Middle frontal gyrus (tissue), 1 donor: ENCODE measurements around the gene NELFE.
"Not testable (repeated sequence)": the region's sequence is repeated elsewhere in the genome, so short reads cannot be mapped to it uniquely, and the experiment has no call there.

Experiments used
- DNase-seq: peaks from one replicate; pipeline ENCODE4 v3.0.0-alpha.2; 2015; ENCODE audit warnings: low spot score; ENCODE audit errors: extremely low spot score

The NELFE gene

GRCh38 chr6:31919624-31920303 lies 39.0 kb downstream of the NELFE start:
- no peak for DNase-seq

- DNase-seq, result no peak
Observed at GRCh38 chr6:31918069-31918720, 40.6 kb downstream of the NELFE start.

- DNase-seq, result no peak
Observed at GRCh38 chr6:31915756-31916155, 43.0 kb downstream of the NELFE start.

- DNase-seq, result no peak
Observed at GRCh38 chr6:31915351-31915750, 43.4 kb downstream of the NELFE start.

GRCh38 chr6:31911826-31912585 lies 46.8 kb downstream of the NELFE start:
- DNase-seq, result no peak

- DNase-seq, result not testable (repeated sequence)
Observed at GRCh38 chr6:31909298-31909697, 49.5 kb downstream of the NELFE start.

GRCh38 chr6:31908791-31909190 lies 50.0 kb downstream of the NELFE start:
- no peak for DNase-seq

GRCh38 chr6:31908255-31908654 lies 50.5 kb downstream of the NELFE start:
- not testable (repeated sequence) for DNase-seq

GRCh38 chr6:31907158-31907813 lies 51.5 kb downstream of the NELFE start:
- no peak for DNase-seq

GRCh38 chr6:31906727-31907126 lies 52.0 kb downstream of the NELFE start:
- DNase-seq, result not testable (repeated sequence)

- no peak for DNase-seq
Observed at GRCh38 chr6:31906122-31906521, 52.6 kb downstream of the NELFE start.

- no peak for DNase-seq
Observed at GRCh38 chr6:31905041-31905440, 53.7 kb downstream of the NELFE start.

GRCh38 chr6:31903957-31904356 lies 54.8 kb downstream of the NELFE start:
- DNase-seq, result no peak
